ENCODE results near the gene EML6. TPM values are rescaled to one million over a fixed set of nuclear protein-coding genes. Genes with fewer than 3 reads are reported as not detected.

EML6 gene
- total RNA-seq, 1 donor from 2014 or later = 0.44 TPM

- Mint-ChIP-seq H3K4me3 (no peak overlapping the region), H3K9me3 (no peaks in the 10 kb centered on the region), H3K4me1 (ENCODE audit: low read depth) (no peaks in the 10 kb centered on the region), H3K27me3 (ENCODE audit: insufficient read depth) (peaks cover 21% of the 10 kb centered on the region), H3K27ac (no peak overlapping the region), H3K36me3 (ENCODE audit: low read depth) (no peaks in the 10 kb centered on the region)
- intact Hi-C loops (cut with micrococcal nuclease) = no loop called here
- DNase-seq (ENCODE audit: low spot score) = no peak
Observed at GRCh38 chr2:54735636-54736035, 12.2 kb downstream of the EML6 start.

DNA sequence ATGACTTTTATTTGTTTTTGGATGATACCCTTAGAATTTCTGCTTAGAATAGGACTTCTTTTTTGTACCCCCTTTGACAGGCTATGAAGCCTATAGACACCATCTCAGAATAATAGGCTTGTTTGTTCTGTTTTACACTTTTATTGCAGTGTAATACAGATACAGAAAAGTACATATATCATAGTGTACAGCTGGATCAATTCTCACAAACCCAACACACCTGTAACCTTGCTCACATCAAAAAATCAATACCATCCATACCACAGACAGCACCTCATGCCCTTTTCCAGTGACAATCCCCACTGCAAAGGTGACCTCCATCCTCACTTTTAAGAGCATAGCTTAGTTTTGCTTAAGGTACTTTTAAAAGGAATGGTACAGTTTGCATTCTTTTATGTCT lies 14.8 kb downstream of the EML6 start:
- peaks cover 26% of the 10 kb centered on the region for H3K27me3 Mint-ChIP-seq (ENCODE audit: insufficient read depth)
- H3K36me3 Mint-ChIP-seq (ENCODE audit: low read depth) = no peaks in the 10 kb centered on the region
- no peak overlapping the region for H3K4me3 Mint-ChIP-seq
- H3K4me1 Mint-ChIP-seq (ENCODE audit: low read depth) = no peaks in the 10 kb centered on the region
- no peak for DNase-seq (ENCODE audit: low spot score)
- intact Hi-C loops (cut with micrococcal nuclease) = no loop called here
- no peak overlapping the region for H3K27ac Mint-ChIP-seq
- H3K9me3 Mint-ChIP-seq = no peaks in the 10 kb centered on the region

DNA sequence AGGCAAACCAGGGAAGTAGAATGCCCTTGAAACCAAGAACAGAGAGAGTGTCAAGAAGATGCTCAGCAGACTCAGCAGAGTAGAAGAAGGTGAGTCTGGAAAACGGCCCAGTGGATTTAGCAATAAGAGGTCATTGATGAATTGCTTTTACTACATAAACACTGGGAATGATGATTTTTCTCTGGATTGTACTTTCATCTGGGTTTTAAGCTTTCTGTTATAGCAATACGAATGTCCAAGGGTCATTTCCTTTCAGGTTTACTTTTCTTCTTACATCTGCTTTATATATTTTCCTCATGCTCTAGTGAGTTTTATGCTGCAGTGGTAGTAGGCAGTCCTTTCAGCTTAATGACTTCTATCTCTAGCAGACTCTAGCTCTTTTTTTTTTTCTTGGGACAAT lies 16.9 kb downstream of the EML6 start:
- no peaks in the 10 kb centered on the region for H3K9me3 Mint-ChIP-seq
- no peak for DNase-seq (ENCODE audit: low spot score)
- H3K27me3 Mint-ChIP-seq (ENCODE audit: insufficient read depth) = peaks cover 23% of the 10 kb centered on the region
- H3K27ac Mint-ChIP-seq = no peak overlapping the region
- intact Hi-C loops (cut with micrococcal nuclease) = no loop called here
- H3K4me3 Mint-ChIP-seq = no peak overlapping the region
- H3K4me1 Mint-ChIP-seq (ENCODE audit: low read depth) = no peaks in the 10 kb centered on the region
- no peaks in the 10 kb centered on the region for H3K36me3 Mint-ChIP-seq (ENCODE audit: low read depth)

DNA sequence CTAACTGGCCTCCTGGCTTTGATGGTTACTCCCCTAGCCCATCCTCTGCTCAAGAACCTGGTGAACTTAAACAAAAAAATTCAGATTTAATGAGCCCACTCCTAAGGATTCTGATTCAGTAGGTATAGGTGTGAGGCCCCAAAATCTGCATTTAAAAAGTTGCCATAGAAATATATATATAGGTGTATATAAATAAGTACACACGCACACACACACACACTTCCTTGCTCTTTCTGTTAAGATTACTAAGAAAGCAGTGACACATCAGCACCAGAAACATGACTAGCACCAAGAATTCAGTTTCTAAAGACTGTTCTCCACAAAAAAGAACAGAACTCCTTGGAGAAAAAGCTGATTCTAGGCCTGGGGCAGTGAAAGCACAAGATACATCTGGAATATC lies 17.8 kb downstream of the EML6 start:
- Mint-ChIP-seq H3K36me3 (ENCODE audit: low read depth) (no peaks in the 10 kb centered on the region), H3K4me3 (no peak overlapping the region), H3K27ac (no peak overlapping the region), H3K9me3 (no peaks in the 10 kb centered on the region), H3K27me3 (ENCODE audit: insufficient read depth) (peaks cover 27% of the 10 kb centered on the region), H3K4me1 (ENCODE audit: low read depth) (no peaks in the 10 kb centered on the region)
- intact Hi-C loops (cut with micrococcal nuclease) = no loop called here
- no peak for DNase-seq (ENCODE audit: low spot score)

DNA sequence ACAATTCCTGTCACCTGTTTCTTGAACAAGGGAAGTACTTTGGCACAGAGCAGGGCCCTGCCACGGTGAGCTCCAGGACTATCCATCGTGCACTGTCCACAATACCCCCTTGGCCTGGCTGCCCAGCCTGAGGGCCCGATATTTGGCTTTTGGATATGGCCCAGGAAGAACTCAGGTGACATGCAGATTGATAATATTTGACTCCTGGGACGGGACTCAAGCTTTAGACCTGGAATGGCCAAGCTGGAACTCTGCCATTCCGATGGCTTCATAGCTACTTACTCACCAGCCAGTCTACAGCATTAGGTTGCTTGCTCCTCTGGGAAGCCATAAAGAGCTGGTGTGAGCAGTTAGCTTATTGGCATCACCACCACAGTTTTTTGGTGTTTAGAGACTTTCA lies 26.6 kb downstream of the EML6 start:
- H3K27ac Mint-ChIP-seq = no peak overlapping the region
- H3K27me3 Mint-ChIP-seq (ENCODE audit: insufficient read depth) = peaks cover 4% of the 10 kb centered on the region
- intact Hi-C loops (cut with micrococcal nuclease) = no loop called here
- no peaks in the 10 kb centered on the region for H3K4me1 Mint-ChIP-seq (ENCODE audit: low read depth)
- no peak for DNase-seq (ENCODE audit: low spot score)
- no peaks in the 10 kb centered on the region for H3K36me3 Mint-ChIP-seq (ENCODE audit: low read depth)
- H3K9me3 Mint-ChIP-seq = no peaks in the 10 kb centered on the region
- no peak overlapping the region for H3K4me3 Mint-ChIP-seq

GRCh38 chr2:54752439-54752838 lies 29.0 kb downstream of the EML6 start:
- Mint-ChIP-seq H3K27me3 (ENCODE audit: insufficient read depth) (peaks cover 3% of the 10 kb centered on the region), H3K9me3 (no peaks in the 10 kb centered on the region), H3K4me1 (ENCODE audit: low read depth) (no peaks in the 10 kb centered on the region), H3K27ac (no peak overlapping the region), H3K4me3 (no peak overlapping the region), H3K36me3 (ENCODE audit: low read depth) (no peaks in the 10 kb centered on the region)
- intact Hi-C loops (cut with micrococcal nuclease) = no loop called here
- no peak for DNase-seq (ENCODE audit: low spot score)

DNA sequence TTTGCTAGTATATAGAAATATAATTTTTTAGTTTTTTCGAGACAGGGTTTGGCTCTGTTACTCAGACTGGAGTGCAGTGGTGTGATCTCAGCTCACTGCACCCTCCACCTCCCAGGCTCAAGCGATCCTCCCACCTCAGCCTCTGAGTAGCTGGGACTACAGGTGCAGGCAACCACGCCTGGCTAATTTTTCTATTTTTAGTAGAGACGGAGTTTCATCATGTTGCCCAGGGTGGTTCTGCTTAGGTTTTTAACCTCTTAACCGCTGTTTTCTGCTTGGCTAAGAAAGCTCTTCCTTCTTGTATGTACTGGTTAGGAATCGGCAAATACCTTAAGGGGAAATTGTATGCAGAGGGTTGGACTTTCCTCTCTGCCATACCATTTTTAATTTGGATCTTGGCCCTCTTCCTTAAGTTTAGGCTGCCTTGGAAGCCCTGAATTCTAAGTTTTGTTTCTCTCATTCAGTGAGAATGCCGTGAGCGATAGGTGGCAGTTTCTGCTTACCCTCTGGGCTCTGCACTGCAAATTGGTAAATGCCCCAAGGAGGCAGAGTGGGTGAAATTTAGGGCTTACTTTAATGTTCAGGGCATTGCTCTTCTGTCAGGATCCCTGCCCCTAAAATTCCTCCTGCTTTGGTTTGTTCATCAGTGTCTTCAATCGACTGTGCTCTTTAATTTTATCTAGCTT lies 32.3 kb downstream of the EML6 start:
- H3K27ac Mint-ChIP-seq = no peak overlapping the region
- H3K9me3 Mint-ChIP-seq = no peaks in the 10 kb centered on the region
- no peaks in the 10 kb centered on the region for H3K4me1 Mint-ChIP-seq (ENCODE audit: low read depth)
- H3K36me3 Mint-ChIP-seq (ENCODE audit: low read depth) = no peaks in the 10 kb centered on the region
- intact Hi-C loops (cut with micrococcal nuclease) = no loop called here
- H3K4me3 Mint-ChIP-seq = no peak overlapping the region
- DNase-seq (ENCODE audit: low spot score) = no peak
- H3K27me3 Mint-ChIP-seq (ENCODE audit: insufficient read depth) = peaks cover 9% of the 10 kb centered on the region

- H3K4me1 Mint-ChIP-seq (ENCODE audit: low read depth) = no peaks in the 10 kb centered on the region
- no peak overlapping the region for H3K4me3 Mint-ChIP-seq
- DNase-seq (ENCODE audit: low spot score) = no peak
- no peaks in the 10 kb centered on the region for H3K36me3 Mint-ChIP-seq (ENCODE audit: low read depth)
- peaks cover 9% of the 10 kb centered on the region for H3K27me3 Mint-ChIP-seq (ENCODE audit: insufficient read depth)
- no peaks in the 10 kb centered on the region for H3K9me3 Mint-ChIP-seq
- intact Hi-C loops (cut with micrococcal nuclease) = no loop called here
- no peak overlapping the region for H3K27ac Mint-ChIP-seq
Observed at GRCh38 chr2:54757500-54757899, 34.0 kb downstream of the EML6 start.

GRCh38 chr2:54758951-54759350 lies 35.5 kb downstream of the EML6 start:
- no peak overlapping the region for H3K4me3 Mint-ChIP-seq
- no peak for DNase-seq (ENCODE audit: low spot score)
- H3K36me3 Mint-ChIP-seq (ENCODE audit: low read depth) = no peaks in the 10 kb centered on the region
- no peaks in the 10 kb centered on the region for H3K4me1 Mint-ChIP-seq (ENCODE audit: low read depth)
- intact Hi-C loops (cut with micrococcal nuclease) = no loop called here
- H3K9me3 Mint-ChIP-seq = no peaks in the 10 kb centered on the region
- H3K27ac Mint-ChIP-seq = no peak overlapping the region
- H3K27me3 Mint-ChIP-seq (ENCODE audit: insufficient read depth) = peaks cover 9% of the 10 kb centered on the region

GRCh38 chr2:54760310-54760709 lies 36.8 kb downstream of the EML6 start:
- intact Hi-C loops (cut with micrococcal nuclease) = loop anchor here (10.0 kb wide), 1 partner anchor 414 kb away; no protein-coding TSS in a partner anchor
- no peaks in the 10 kb centered on the region for H3K9me3 Mint-ChIP-seq

DNA sequence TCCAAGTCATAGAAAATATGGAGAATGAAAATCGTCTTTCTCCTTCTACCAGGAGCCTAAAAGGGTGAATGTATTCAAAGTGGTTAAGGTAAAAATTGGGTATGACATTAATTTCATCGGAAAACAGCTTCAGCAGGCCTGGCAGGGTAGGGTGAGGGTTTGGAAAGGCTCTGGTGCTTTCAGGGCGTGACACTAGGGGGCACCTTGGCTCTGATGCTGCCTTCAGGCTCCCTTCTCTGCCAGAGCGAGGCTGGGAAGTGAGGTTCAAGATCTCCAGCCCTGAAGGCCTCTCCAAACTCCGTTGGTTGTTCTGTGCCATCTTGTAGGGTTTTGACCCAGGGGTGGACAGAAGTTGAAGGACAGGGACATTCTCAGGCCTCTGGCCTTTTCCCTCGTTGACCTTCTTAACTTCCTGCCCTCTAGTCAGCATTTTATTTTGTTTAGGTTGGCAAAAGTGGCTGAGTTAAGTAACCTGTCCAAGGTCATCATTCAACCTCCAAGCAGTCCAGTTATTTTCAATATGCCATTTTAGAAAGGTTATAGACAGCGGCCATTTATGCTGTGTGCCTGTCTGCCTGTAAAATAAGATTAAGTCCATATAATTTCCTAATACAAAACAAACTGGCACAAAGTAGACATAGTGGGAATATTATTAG lies 40.3 kb downstream of the EML6 start:
- H3K9me3 Mint-ChIP-seq = no peaks in the 10 kb centered on the region
- DNase-seq (ENCODE audit: low spot score) = no peak
- peaks cover 6% of the 10 kb centered on the region for H3K27me3 Mint-ChIP-seq (ENCODE audit: insufficient read depth)
- no peak overlapping the region for H3K27ac Mint-ChIP-seq
- intact Hi-C loops (cut with micrococcal nuclease) = loop anchor here (1.0 to 10.0 kb wide), 2 partner anchors 75 to 411 kb away; no protein-coding TSS in a partner anchor
- peaks cover 11% of the 10 kb centered on the region for H3K4me1 Mint-ChIP-seq (ENCODE audit: low read depth)
- H3K4me3 Mint-ChIP-seq = no peak overlapping the region
- H3K36me3 Mint-ChIP-seq (ENCODE audit: low read depth) = no peaks in the 10 kb centered on the region

More at GRCh38 chr2:54760310-54760709, 36.8 kb downstream of the EML6 start:
- no peaks in the 10 kb centered on the region for H3K4me1 Mint-ChIP-seq (ENCODE audit: low read depth)
- no peaks in the 10 kb centered on the region for H3K36me3 Mint-ChIP-seq (ENCODE audit: low read depth)
- H3K27me3 Mint-ChIP-seq (ENCODE audit: insufficient read depth) = peaks cover 9% of the 10 kb centered on the region
- DNase-seq (ENCODE audit: low spot score) = no peak
- H3K27ac Mint-ChIP-seq = no peak overlapping the region
- no peak overlapping the region for H3K4me3 Mint-ChIP-seq

GRCh38 chr2:54767921-54768320 lies 44.5 kb downstream of the EML6 start:
- peaks cover 11% of the 10 kb centered on the region for H3K4me1 Mint-ChIP-seq (ENCODE audit: low read depth)
- intact Hi-C loops (cut with micrococcal nuclease) = loop anchor here (2.0 to 10.0 kb wide), 2 partner anchors 43 to 407 kb away; no protein-coding TSS in a partner anchor
- no peaks in the 10 kb centered on the region for H3K9me3 Mint-ChIP-seq
- no peaks in the 10 kb centered on the region for H3K36me3 Mint-ChIP-seq (ENCODE audit: low read depth)
- H3K27ac Mint-ChIP-seq = no peak overlapping the region
- H3K4me3 Mint-ChIP-seq = no peak overlapping the region
- no peak for DNase-seq (ENCODE audit: low spot score)
- peaks cover 1% of the 10 kb centered on the region for H3K27me3 Mint-ChIP-seq (ENCODE audit: insufficient read depth)

DNA sequence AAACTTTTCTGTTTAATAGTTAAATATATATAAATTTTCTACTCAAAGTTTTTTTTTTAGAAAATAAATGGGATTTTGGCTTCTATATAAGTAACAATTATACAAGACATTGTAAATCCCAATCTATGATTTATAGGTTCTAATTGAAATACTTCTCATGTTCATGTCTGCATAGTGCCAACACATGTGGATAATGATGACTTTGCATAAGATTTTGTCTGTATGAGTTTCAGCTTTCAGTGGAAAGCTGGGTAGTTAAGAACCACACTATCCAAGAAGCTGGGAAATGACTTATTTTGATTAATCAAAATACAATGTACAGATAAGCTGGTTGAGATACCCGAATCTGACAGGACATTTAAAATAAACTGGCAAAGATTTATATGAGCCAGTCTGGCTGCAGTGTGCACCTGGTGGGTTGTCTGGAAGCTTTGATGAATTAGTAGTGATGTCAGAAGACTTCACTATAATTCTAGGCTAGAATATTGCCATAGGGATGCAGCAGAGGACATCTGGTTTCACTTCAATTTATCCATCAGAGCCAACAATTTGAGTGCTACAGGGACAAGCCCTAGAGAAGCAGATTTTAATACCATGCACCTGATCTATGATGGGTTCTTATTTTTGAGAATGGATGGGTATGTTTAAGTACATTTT lies 45.4 kb downstream of the EML6 start:
- peaks cover 11% of the 10 kb centered on the region for H3K4me1 Mint-ChIP-seq (ENCODE audit: low read depth)

More for the DNA sequence above, 45.4 kb downstream of the EML6 start:
- peaks cover 1% of the 10 kb centered on the region for H3K27me3 Mint-ChIP-seq (ENCODE audit: insufficient read depth)
- no peaks in the 10 kb centered on the region for H3K36me3 Mint-ChIP-seq (ENCODE audit: low read depth)
- no peak for DNase-seq (ENCODE audit: low spot score)
- no peak overlapping the region for H3K27ac Mint-ChIP-seq
- intact Hi-C loops (cut with micrococcal nuclease) = loop anchor here (2.0 to 10.0 kb wide), 2 partner anchors 44 to 406 kb away; no protein-coding TSS in a partner anchor
- H3K9me3 Mint-ChIP-seq = peaks cover under 1% of the 10 kb centered on the region
- H3K4me3 Mint-ChIP-seq = no peak overlapping the region
